ENCODE measurements around the gene KLHDC10. TPM values are rescaled to one million over a fixed set of nuclear protein-coding genes. Genes with fewer than 3 reads are reported as not detected.

Gene KLHDC10
- total and polyA plus RNA-seq, 2 donors (not counting 1 experiment from before 2014, with no cell fraction given) = 7.1 to 25.7 TPM

GRCh38 chr7:130180571-130181262 lies 110.4 kb downstream of the KLHDC10 start:
- Histone ChIP-seq H3K9ac (ENCODE audit: low read length) (no peak overlapping the region), H3K4me2 (replicated peaks; ENCODE audit: low read depth, low read length, poor library complexity, severe bottlenecking) (no peak overlapping the region), H2AFZ (ENCODE audit: insufficient read depth, low read depth, low read length, poor library complexity, severe bottlenecking) (no peak overlapping the region), H3K36me3 (replicated peaks in 1 of 2; ENCODE audit: control extremely low read depth in 1 of 2, control insufficient read depth in 1 of 2, extremely low read depth in 1 of 2, insufficient read depth in 2 of 2, low read length in 1 of 2) (peaks cover 14 to 57% of the 10 kb centered on the region in 2 experiments), H3K27ac (ENCODE audit: low read length in 2 of 2) (no peak overlapping the region), H3K27me3 (replicated peaks in 1 of 4; ENCODE audit: control extremely low read depth in 1 of 4, control insufficient read depth in 3 of 4, insufficient read depth in 4 of 4, low read length in 3 of 4) (no peaks in the 10 kb centered on the region), H3K9me3 (ENCODE audit: control extremely low read depth in 1 of 3, control insufficient read depth in 2 of 3, insufficient read depth in 1 of 3, low read length in 2 of 3) (no peaks in the 10 kb centered on the region), H3K4me3 (ENCODE audit: control extremely low read depth in 1 of 5, extremely low read depth in 1 of 5, insufficient read depth in 1 of 5, low read depth in 2 of 5, low read length in 4 of 5) (no peak overlapping the region), H3K4me1 (ENCODE audit: control insufficient read depth in 2 of 2, insufficient read depth in 2 of 2, low read length in 2 of 2) (no peaks in the 10 kb centered on the region), H3K79me2 (ENCODE audit: control insufficient read depth, insufficient read depth, low read length) (no peaks in the 10 kb centered on the region), H4K20me1 (ENCODE audit: control insufficient read depth, insufficient read depth, low read length, poor library complexity, severe bottlenecking) (no peaks in the 10 kb centered on the region)
- POLR2A ChIA-PET = no interaction called here
- DNase-seq = no peak
- intact Hi-C loops (cut with micrococcal nuclease) = no loop called here
- no peak overlapping the region for H3K4me3 Mint-ChIP-seq
- ATAC-seq (ENCODE audit: low read depth) = no peak
- H3K9me3 Mint-ChIP-seq (ENCODE audit: insufficient read depth) = no peaks in the 10 kb centered on the region
- no CpG with 5 or more reads among the region's 9 CpGs for WGBS (ENCODE audit: insufficient coverage)
- H3K4me1 Mint-ChIP-seq = no peaks in the 10 kb centered on the region
- CTCF ChIA-PET = no interaction called here
- TF ChIP-seq EZH2 (IDR thresholded peaks at IDR 0.05; ENCODE audit: borderline replicate concordance, insufficient read depth, low read depth, low read length, poor library complexity, severe bottlenecking) = no peak
- no peak for TF ChIP-seq CTCF (IDR thresholded peaks at IDR 0.05)
- no peak overlapping the region for H3K27ac Mint-ChIP-seq
- H3K27me3 Mint-ChIP-seq = no peaks in the 10 kb centered on the region

GRCh38 chr7:130181263-130181605 lies 110.9 kb downstream of the KLHDC10 start:
- intact Hi-C loops (cut with micrococcal nuclease) = no loop called here
- no peaks in the 10 kb centered on the region for H3K4me1 Mint-ChIP-seq
- Histone ChIP-seq H3K27ac (ENCODE audit: low read length in 2 of 2) (no peak overlapping the region), H3K79me2 (ENCODE audit: control insufficient read depth, insufficient read depth, low read length) (no peaks in the 10 kb centered on the region), H3K9me3 (ENCODE audit: control extremely low read depth in 1 of 3, control insufficient read depth in 2 of 3, insufficient read depth in 1 of 3, low read length in 2 of 3) (no peaks in the 10 kb centered on the region), H4K20me1 (ENCODE audit: control insufficient read depth, insufficient read depth, low read length, poor library complexity, severe bottlenecking) (no peaks in the 10 kb centered on the region), H2AFZ (ENCODE audit: insufficient read depth, low read depth, low read length, poor library complexity, severe bottlenecking) (no peak overlapping the region), H3K4me3 (ENCODE audit: control extremely low read depth in 1 of 5, extremely low read depth in 1 of 5, insufficient read depth in 1 of 5, low read depth in 2 of 5, low read length in 4 of 5) (no peak overlapping the region), H3K27me3 (replicated peaks in 1 of 4; ENCODE audit: control extremely low read depth in 1 of 4, control insufficient read depth in 3 of 4, insufficient read depth in 4 of 4, low read length in 3 of 4) (no peaks in the 10 kb centered on the region), H3K36me3 (replicated peaks in 1 of 2; ENCODE audit: control extremely low read depth in 1 of 2, control insufficient read depth in 1 of 2, extremely low read depth in 1 of 2, insufficient read depth in 2 of 2, low read length in 1 of 2) (peaks cover 14 to 57% of the 10 kb centered on the region in 2 experiments), H3K4me1 (ENCODE audit: control insufficient read depth in 2 of 2, insufficient read depth in 2 of 2, low read length in 2 of 2) (no peaks in the 10 kb centered on the region), H3K9ac (ENCODE audit: low read length) (no peak overlapping the region), H3K4me2 (replicated peaks; ENCODE audit: low read depth, low read length, poor library complexity, severe bottlenecking) (no peak overlapping the region)
- DNase-seq = no peak
- ATAC-seq (ENCODE audit: low read depth) = no peak
- ChIA-PET CTCF (no interaction called here), POLR2A (no interaction called here)
- H3K27ac Mint-ChIP-seq = no peak overlapping the region
- WGBS (ENCODE audit: insufficient coverage) = no CpG with 5 or more reads among the region's 2 CpGs
- TF ChIP-seq EZH2 (IDR thresholded peaks at IDR 0.05; ENCODE audit: borderline replicate concordance, insufficient read depth, low read depth, low read length, poor library complexity, severe bottlenecking) (no peak), CTCF (IDR thresholded peaks at IDR 0.05) (no peak)
- H3K4me3 Mint-ChIP-seq = no peak overlapping the region
- H3K27me3 Mint-ChIP-seq = no peaks in the 10 kb centered on the region
- no peaks in the 10 kb centered on the region for H3K9me3 Mint-ChIP-seq (ENCODE audit: insufficient read depth)

All from B cell (primary cell).